WTC11 (cell line): ENCODE results near the gene MKX. TPM values are rescaled to one million over a fixed set of nuclear protein-coding genes. Genes with fewer than 3 reads are reported as not detected.

Source experiments
- ATAC-seq: fragments of 200-7000 bp; cut with Tn5 transposase; 2 replicates; pipeline ENCODE4 v1.10.0; 2021; ENCODE audit warnings: mild to moderate bottlenecking, moderate library complexity
- CTCF ChIA-PET: fragments of 300-600 bp; sonication (Branson Sonifier 250); formaldehyde crosslinking; loops from one replicate; lab custom pipeline; 2021; ENCODE audit warnings: antibody characterized with exemption; lab: Charles Lee
- POLR2A ChIA-PET: fragments of 350-600 bp; sonication (Branson Sonifier 250); formaldehyde crosslinking; loops from one replicate; lab custom pipeline; 2021; ENCODE audit warnings: antibody characterized with exemption; lab: Charles Lee
- DNase-seq: peaks from one replicate; pipeline ENCODE4 v3.0.0; 2021; ENCODE audit warnings: low spot score
- H3K27ac Mint-ChIP-seq: 2 replicates; pipeline ENCODE4 v1.8.0; 2021; ENCODE audit warnings: mixed read lengths
- H3K27me3 Mint-ChIP-seq: 2 replicates; pipeline ENCODE4 v1.8.0; 2021; ENCODE audit warnings: low read depth, mild to moderate bottlenecking, moderate library complexity, mixed read lengths
- H3K36me3 Mint-ChIP-seq: 2 replicates; pipeline ENCODE4 v1.8.0; 2021; ENCODE audit warnings: mixed read lengths
- H3K4me1 Mint-ChIP-seq: 2 replicates; pipeline ENCODE4 v1.8.0; 2022; ENCODE audit warnings: mixed read lengths
- H3K4me3 Mint-ChIP-seq: 2 replicates; pipeline ENCODE4 v1.8.0; 2021; ENCODE audit warnings: mild to moderate bottlenecking, moderate library complexity, mixed read lengths
- H3K9me3 Mint-ChIP-seq: 2 replicates; pipeline ENCODE4 v1.8.0; 2021; ENCODE audit warnings: mixed read lengths
- AFF4 ChIP-seq: sonication (generic); formaldehyde crosslinking; IDR thresholded peaks from 2 replicates; pipeline ENCODE4 v1.8.1; 2023; ENCODE audit warnings: mild to moderate bottlenecking, missing genetic modification reagents, borderline replicate concordance
- ATF1 ChIP-seq: sonication (generic); formaldehyde crosslinking; IDR thresholded peaks from 2 replicates; pipeline ENCODE4 v1.8.1; 2023; ENCODE audit warnings: mild to moderate bottlenecking, moderate library complexity, missing genetic modification reagents
- CBFB ChIP-seq: sonication (generic); formaldehyde crosslinking; IDR thresholded peaks from 2 replicates; pipeline ENCODE4 v1.8.1; 2022; ENCODE audit warnings: mild to moderate bottlenecking, low read depth, missing genetic modification reagents
- CDX4 ChIP-seq: fragments of 250-450 bp; sonication (Bioruptor Pico); IDR thresholded peaks from 2 replicates; pipeline ENCODE4 v1.9.0; 2021; ENCODE audit warnings: moderate library complexity, mild to moderate bottlenecking, inconsistent platforms, borderline replicate concordance
- E2F4 ChIP-seq: sonication (generic); formaldehyde crosslinking; IDR thresholded peaks from 2 replicates; pipeline ENCODE4 v1.8.1; 2022; ENCODE audit warnings: low read depth, mild to moderate bottlenecking, moderate library complexity, missing genetic modification reagents, borderline replicate concordance
- FOXP1 ChIP-seq: sonication (generic); formaldehyde crosslinking; IDR thresholded peaks from 2 replicates; pipeline ENCODE4 v1.8.0; 2022; ENCODE audit warnings: missing genetic modification reagents, mild to moderate bottlenecking, moderate library complexity, borderline replicate concordance
- GTF2I ChIP-seq: fragments of 250-450 bp; sonication (Bioruptor Pico); conservative IDR thresholded peaks from 2 replicates; pipeline ENCODE4 v1.4.0; 2021; ENCODE audit warnings: mild to moderate bottlenecking
- NFE2L1 ChIP-seq: sonication (generic); formaldehyde crosslinking; IDR thresholded peaks from 2 replicates; pipeline ENCODE4 v1.8.1; 2023; ENCODE audit warnings: missing genetic modification reagents
- NR1H2 ChIP-seq: sonication (generic); formaldehyde crosslinking; IDR thresholded peaks from 2 replicates; pipeline ENCODE4 v1.9.0; 2021; ENCODE audit warnings: mild to moderate bottlenecking, moderate library complexity, missing genetic modification reagents
- PREB ChIP-seq: sonication (generic); formaldehyde crosslinking; IDR thresholded peaks from 2 replicates; pipeline ENCODE4 v1.8.1; 2022; ENCODE audit warnings: mild to moderate bottlenecking, missing genetic modification reagents, moderate library complexity, borderline replicate concordance
- PRRX2 ChIP-seq: fragments of 250-450 bp; sonication (Bioruptor Pico); IDR thresholded peaks from 2 replicates; pipeline ENCODE4 v1.8.0; 2021; ENCODE audit warnings: mild to moderate bottlenecking
- RELA ChIP-seq: sonication (generic); formaldehyde crosslinking; IDR thresholded peaks from 2 replicates; pipeline ENCODE4 v1.8.1; 2022; ENCODE audit warnings: missing genetic modification reagents, mild to moderate bottlenecking, borderline replicate concordance
- SMAD4 ChIP-seq: sonication (generic); formaldehyde crosslinking; IDR thresholded peaks from 2 replicates; pipeline ENCODE4 v1.8.0; 2022; ENCODE audit warnings: mild to moderate bottlenecking, missing genetic modification reagents
- TEAD1 ChIP-seq: sonication (generic); formaldehyde crosslinking; IDR thresholded peaks from 2 replicates; pipeline ENCODE4 v1.8.0; 2022; ENCODE audit warnings: mild to moderate bottlenecking, missing genetic modification reagents
- USF1 ChIP-seq: sonication (generic); formaldehyde crosslinking; IDR thresholded peaks from 2 replicates; pipeline ENCODE4 v1.8.0; 2022; ENCODE audit warnings: mild to moderate bottlenecking, missing genetic modification reagents
- USF2 ChIP-seq: sonication (generic); formaldehyde crosslinking; IDR thresholded peaks from 2 replicates; pipeline ENCODE4 v1.8.1; 2023; ENCODE audit warnings: mild to moderate bottlenecking, missing genetic modification reagents, moderate library complexity
- ZBTB43 ChIP-seq: sonication (generic); formaldehyde crosslinking; IDR thresholded peaks from 2 replicates; pipeline ENCODE4 v1.8.1; 2023; ENCODE audit warnings: mild to moderate bottlenecking, missing genetic modification reagents
- ZNF425 ChIP-seq: fragments of 250-450 bp; sonication (Bioruptor Pico); conservative IDR thresholded peaks from 2 replicates; pipeline ENCODE4 v1.9.0; 2021; ENCODE audit warnings: mild to moderate bottlenecking
- total RNA-seq: library from RNA; stranded (reverse); gene quantifications from 3 replicates; pipeline ENCODE4 v1.2.3, GENCODE V29; 2021

MKX gene
- total RNA-seq, 1 experiment from 2014 or later, result 1.2 TPM

GRCh38 chr10:27643301-27643700 is 102.3 kb downstream of the MKX start (continued):
- TF ChIP-seq AFF4 (no peak), SMAD4 (CRISPR knock-in tag) (no peak), CDX4 (no peak), PRRX2 (CRISPR knock-in tag) (no peak), ZNF425 (CRISPR knock-in tag) (no peak), NFE2L1 (CRISPR knock-in tag) (no peak), TEAD1 (no peak), RELA (CRISPR knock-in tag) (no peak), USF1 (CRISPR knock-in tag) (no peak), CBFB (CRISPR knock-in tag) (no peak), PREB (CRISPR knock-in tag) (no peak)
- TF ChIP-seq, all 79 proteins: peak for 0

GRCh38 chr10:27642023-27642589 is 103.5 kb downstream of the MKX start:
- no peak overlapping the region for H3K4me3 Mint-ChIP-seq
- ChIA-PET POLR2A (no interaction called here), CTCF (no interaction called here)
- ATAC-seq (no peak), DNase-seq (no peak)
- H3K4me1 Mint-ChIP-seq, result no peaks in the 10 kb centered on the region
- no peak for TF ChIP-seq PRRX2 (CRISPR knock-in tag)
- no peak for TF ChIP-seq USF2 (CRISPR knock-in tag)
- no peak for TF ChIP-seq ZBTB43 (CRISPR knock-in tag)
- no peak for TF ChIP-seq ATF1 (CRISPR knock-in tag)
- no peak for TF ChIP-seq GTF2I
- no peak for TF ChIP-seq E2F4 (CRISPR knock-in tag)
- no peak for TF ChIP-seq NR1H2
- TF ChIP-seq RELA (CRISPR knock-in tag), result no peak
- no peak for TF ChIP-seq FOXP1
- H3K27ac Mint-ChIP-seq, result no peak overlapping the region
- H3K27me3 Mint-ChIP-seq, result no peaks in the 10 kb centered on the region
- H3K9me3 Mint-ChIP-seq, result peaks cover 8% of the 10 kb centered on the region
- no peaks in the 10 kb centered on the region for H3K36me3 Mint-ChIP-seq
